Activated CD4-positive, alpha-beta T cell treated with anti-CD3 and anti-CD28 coated beads for 48 hours (primary cell): Measurements from ENCODE around the gene CASP10.

ENCODE experiments used
- DNase-seq: peaks from one replicate; pipeline ENCODE4 v3.0.0-alpha.2; 2020

Gene CASP10

GRCh38 chr2:201263779-201264178 lies 80.8 kb downstream of the CASP10 start:
- no peak for DNase-seq

GRCh38 chr2:201264472-201265173 lies 81.7 kb downstream of the CASP10 start:
- DNase-seq, result no peak

- no peak for DNase-seq
Measured at GRCh38 chr2:201266629-201267028, 83.7 kb downstream of the CASP10 start.

GRCh38 chr2:201267278-201268030 lies 84.5 kb downstream of the CASP10 start:
- no peak for DNase-seq

- no peak for DNase-seq
Measured at GRCh38 chr2:201269764-201270163, 86.8 kb downstream of the CASP10 start.

- DNase-seq, result no peak
Measured at GRCh38 chr2:201270293-201271001, 87.5 kb downstream of the CASP10 start.

- no peak for DNase-seq
Measured at GRCh38 chr2:201271917-201272316, 89.0 kb downstream of the CASP10 start.

- DNase-seq, result no peak
Measured at GRCh38 chr2:201273330-201273983, 90.5 kb downstream of the CASP10 start.

- DNase-seq, result no peak
Measured at GRCh38 chr2:201275069-201275468, 92.1 kb downstream of the CASP10 start.

- no peak for DNase-seq
Measured at GRCh38 chr2:201275990-201276389, 93.0 kb downstream of the CASP10 start.

- DNase-seq, result no peak
Measured at GRCh38 chr2:201276511-201276910, 93.6 kb downstream of the CASP10 start.
